HepG2 (cell line): Measurements from ENCODE around the gene BCAN. TPM values are rescaled to one million over a fixed set of nuclear protein-coding genes. Genes with fewer than 3 reads are reported as not detected.

Experiments used
- ELF4 ChIP-seq: sonication (generic); formaldehyde crosslinking; IDR thresholded peaks from 2 replicates; pipeline ENCODE4 v1.5.0; 2020; ENCODE audit warnings: missing genetic modification reagents, mild to moderate bottlenecking, moderate library complexity, borderline replicate concordance
- KLF9 ChIP-seq: IDR thresholded peaks from 2 replicates; pipeline ENCODE4 v1.6.1; 2016; ENCODE audit warnings: low read depth
- MXI1 ChIP-seq: IDR thresholded peaks from 3 replicates; pipeline ENCODE4 v1.6.1; 2012; ENCODE audit warnings: low read depth, low read length, inconsistent platforms, borderline replicate concordance
- MZF1 ChIP-seq: sonication (generic); formaldehyde crosslinking; IDR thresholded peaks from 2 replicates; pipeline ENCODE4 v1.8.1; 2023; ENCODE audit warnings: mild to moderate bottlenecking, missing genetic modification reagents, borderline replicate concordance
- POLR2AphosphoS5 ChIP-seq: IDR thresholded peaks from 2 replicates; pipeline ENCODE4 v1.6.1; 2012; ENCODE audit warnings: low read depth, low read length
- RFX1 ChIP-seq: fragments of 450-650 bp; IDR thresholded peaks from 2 replicates; pipeline ENCODE4 v1.6.1; 2017
- SAP130 ChIP-seq: IDR thresholded peaks from 2 replicates; pipeline ENCODE4 v1.6.1; 2016; ENCODE audit warnings: low read depth
- THYN1 ChIP-seq: sonication (generic); formaldehyde crosslinking; IDR thresholded peaks from 2 replicates; pipeline ENCODE4 v1.8.1; 2023; ENCODE audit warnings: low read depth, mild to moderate bottlenecking, moderate library complexity, missing genetic modification reagents, borderline replicate concordance
- YEATS4 ChIP-seq: sonication (generic); formaldehyde crosslinking; IDR thresholded peaks from 2 replicates; pipeline ENCODE4 v1.4.0; 2020; ENCODE audit warnings: missing genetic modification reagents, borderline replicate concordance
- ZBTB42 ChIP-seq: sonication (generic); formaldehyde crosslinking; IDR thresholded peaks from 2 replicates; pipeline ENCODE4 v1.5.0; 2020; ENCODE audit warnings: mild to moderate bottlenecking, missing genetic modification reagents
- ZEB1 ChIP-seq: IDR thresholded peaks from 2 replicates; pipeline ENCODE4 v1.6.1; 2012; ENCODE audit warnings: mild to moderate bottlenecking, low read depth, inconsistent platforms; ENCODE audit not compliant: insufficient replicate concordance
- ZNF367 ChIP-seq: sonication (generic); formaldehyde crosslinking; IDR thresholded peaks from 2 replicates; pipeline ENCODE4 v1.4.0; 2020; ENCODE audit warnings: missing genetic modification reagents, borderline replicate concordance
- ZNF674 ChIP-seq: sonication (generic); formaldehyde crosslinking; IDR thresholded peaks from 2 replicates; pipeline ENCODE4 v1.5.0; 2020; ENCODE audit warnings: low read depth, mild to moderate bottlenecking, missing genetic modification reagents
- ZSCAN29 ChIP-seq: sonication (generic); formaldehyde crosslinking; conservative IDR thresholded peaks from 2 replicates; pipeline ENCODE4 v1.4.0; 2020; ENCODE audit warnings: mild to moderate bottlenecking, missing genetic modification reagents
- polyA plus RNA-seq, 8 experiments: library from polyadenylated mRNA; depleted of rRNA in 3 of 8; stranded (reverse) in 7 of 8; unstranded in 1 of 8; fragments of >200 nt; fragmentation: Illumina TruSeq in 4 of 8; extraction: Trizol in 4 of 8; gene quantifications; 2 replicates each; pipeline versions ENCODE4 v1.2.1 to v1.2.3, GENCODE V29; 2011 to 2016; ENCODE audit warnings: low read depth in 4 of 8, missing spikeins in 1 of 8, mixed read lengths in 1 of 8; ENCODE audit not compliant: insufficient read depth in 1 of 8
- total RNA-seq, 5 experiments: library from RNA; depleted of rRNA; stranded (reverse); fragments of >200 nt; fragmentation: Illumina TruSeq; extraction: Trizol; gene quantifications; 2 replicates each; pipeline ENCODE4 v1.2.3, GENCODE V29; 2016; ENCODE audit warnings: low read depth in 1 of 5
- TF ChIP-seq, protein P1 (sequence below), 2 experiments: IDR thresholded peaks; 2 replicates each; pipeline ENCODE4 v1.6.1; 2011 to 2012; ENCODE audit warnings: low read length in 2 of 2, borderline replicate concordance in 1 of 2, low read depth in 1 of 2, mild to moderate bottlenecking in 1 of 2, moderate library complexity in 1 of 2
- TF ChIP-seq, protein P2 (sequence below): sonication (generic); formaldehyde crosslinking; IDR thresholded peaks from 2 replicates; pipeline ENCODE4 v1.5.0; 2020; ENCODE audit warnings: missing genetic modification reagents
- TF ChIP-seq, protein P3 (sequence below): sonication (generic); formaldehyde crosslinking; IDR thresholded peaks from 2 replicates; pipeline ENCODE4 v1.5.0; 2020; ENCODE audit warnings: mild to moderate bottlenecking, missing genetic modification reagents
- TF ChIP-seq, protein P4 (sequence below): sonication (generic); formaldehyde crosslinking; IDR thresholded peaks from 2 replicates; pipeline ENCODE4 v1.5.1; 2020; ENCODE audit warnings: missing genetic modification reagents, mild to moderate bottlenecking, borderline replicate concordance
- TF ChIP-seq, protein P5 (sequence below): sonication (generic); formaldehyde crosslinking; IDR thresholded peaks from 2 replicates; pipeline ENCODE4 v1.8.1; 2022; ENCODE audit warnings: mild to moderate bottlenecking, missing genetic modification reagents

Gene BCAN
- total and polyA plus RNA-seq, 2 of the 13 experiments (the other 11 are each of a cell fraction or from before 2014, with no cell fraction given), result not detected

DNA sequence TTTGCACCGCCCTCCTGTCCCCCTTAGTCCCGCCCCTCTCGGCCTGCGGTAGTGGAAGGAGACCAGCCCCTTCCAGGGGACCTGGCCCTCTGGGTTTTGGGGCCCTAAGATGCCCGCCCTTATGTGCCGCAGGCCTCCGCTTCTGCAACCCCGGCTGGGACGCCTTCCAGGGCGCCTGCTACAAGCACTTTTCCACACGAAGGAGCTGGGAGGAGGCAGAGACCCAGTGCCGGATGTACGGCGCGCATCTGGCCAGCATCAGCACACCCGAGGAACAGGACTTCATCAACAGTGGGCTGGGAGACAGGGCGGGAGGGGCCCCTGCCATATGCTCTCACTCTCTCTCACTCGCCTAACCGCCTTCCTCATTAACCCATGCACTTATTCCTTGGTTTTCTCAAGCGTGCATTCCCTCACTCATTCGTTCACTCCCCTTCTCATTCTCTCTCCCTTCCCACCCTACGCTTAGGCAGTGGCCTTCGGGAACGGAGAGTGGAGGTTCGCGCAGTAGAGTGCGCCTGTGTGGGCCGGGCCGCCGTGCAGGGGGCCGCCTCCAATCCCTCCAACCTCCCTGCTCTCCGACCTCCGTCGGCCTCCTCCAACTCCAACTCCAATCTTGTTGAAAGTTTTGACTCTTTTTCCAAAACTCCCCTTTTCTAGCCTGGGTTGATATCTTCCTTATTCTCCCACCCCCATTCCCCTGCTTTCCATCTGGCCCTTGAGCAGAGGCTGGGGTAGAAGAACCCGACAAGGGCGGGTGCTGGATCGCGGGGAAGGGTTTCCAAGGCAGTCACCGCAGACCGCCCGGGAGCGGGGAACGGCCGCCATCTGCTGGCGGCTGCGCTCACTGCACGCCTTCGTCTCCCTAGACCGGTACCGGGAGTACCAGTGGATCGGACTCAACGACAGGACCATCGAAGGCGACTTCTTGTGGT lies 15.2 kb downstream of the BCAN start (continued):
- TF ChIP-seq, protein P1, sequence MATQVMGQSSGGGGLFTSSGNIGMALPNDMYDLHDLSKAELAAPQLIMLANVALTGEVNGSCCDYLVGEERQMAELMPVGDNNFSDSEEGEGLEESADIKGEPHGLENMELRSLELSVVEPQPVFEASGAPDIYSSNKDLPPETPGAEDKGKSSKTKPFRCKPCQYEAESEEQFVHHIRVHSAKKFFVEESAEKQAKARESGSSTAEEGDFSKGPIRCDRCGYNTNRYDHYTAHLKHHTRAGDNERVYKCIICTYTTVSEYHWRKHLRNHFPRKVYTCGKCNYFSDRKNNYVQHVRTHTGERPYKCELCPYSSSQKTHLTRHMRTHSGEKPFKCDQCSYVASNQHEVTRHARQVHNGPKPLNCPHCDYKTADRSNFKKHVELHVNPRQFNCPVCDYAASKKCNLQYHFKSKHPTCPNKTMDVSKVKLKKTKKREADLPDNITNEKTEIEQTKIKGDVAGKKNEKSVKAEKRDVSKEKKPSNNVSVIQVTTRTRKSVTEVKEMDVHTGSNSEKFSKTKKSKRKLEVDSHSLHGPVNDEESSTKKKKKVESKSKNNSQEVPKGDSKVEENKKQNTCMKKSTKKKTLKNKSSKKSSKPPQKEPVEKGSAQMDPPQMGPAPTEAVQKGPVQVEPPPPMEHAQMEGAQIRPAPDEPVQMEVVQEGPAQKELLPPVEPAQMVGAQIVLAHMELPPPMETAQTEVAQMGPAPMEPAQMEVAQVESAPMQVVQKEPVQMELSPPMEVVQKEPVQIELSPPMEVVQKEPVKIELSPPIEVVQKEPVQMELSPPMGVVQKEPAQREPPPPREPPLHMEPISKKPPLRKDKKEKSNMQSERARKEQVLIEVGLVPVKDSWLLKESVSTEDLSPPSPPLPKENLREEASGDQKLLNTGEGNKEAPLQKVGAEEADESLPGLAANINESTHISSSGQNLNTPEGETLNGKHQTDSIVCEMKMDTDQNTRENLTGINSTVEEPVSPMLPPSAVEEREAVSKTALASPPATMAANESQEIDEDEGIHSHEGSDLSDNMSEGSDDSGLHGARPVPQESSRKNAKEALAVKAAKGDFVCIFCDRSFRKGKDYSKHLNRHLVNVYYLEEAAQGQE (IDR thresholded peaks at IDR 0.05; ENCODE audit: borderline replicate concordance in 1 of 2, low read depth in 1 of 2, low read length in 2 of 2), result no peak
- TF ChIP-seq THYN1 (CRISPR knock-in tag) (no peak), SAP130 (CRISPR knock-in tag) (no peak), ZNF674 (CRISPR knock-in tag) (no peak), MZF1 (CRISPR knock-in tag) (no peak), MXI1 (no peak), KLF9 (CRISPR knock-in tag) (no peak), ZBTB42 (CRISPR knock-in tag) (no peak), ELF4 (CRISPR knock-in tag) (no peak), ZNF367 (CRISPR knock-in tag) (no peak), YEATS4 (CRISPR knock-in tag) (no peak), ZSCAN29 (CRISPR knock-in tag) (no peak), RFX1 (no peak), ZEB1 (no peak), POLR2AphosphoS5 (no peak)
- TF ChIP-seq, protein P2, sequence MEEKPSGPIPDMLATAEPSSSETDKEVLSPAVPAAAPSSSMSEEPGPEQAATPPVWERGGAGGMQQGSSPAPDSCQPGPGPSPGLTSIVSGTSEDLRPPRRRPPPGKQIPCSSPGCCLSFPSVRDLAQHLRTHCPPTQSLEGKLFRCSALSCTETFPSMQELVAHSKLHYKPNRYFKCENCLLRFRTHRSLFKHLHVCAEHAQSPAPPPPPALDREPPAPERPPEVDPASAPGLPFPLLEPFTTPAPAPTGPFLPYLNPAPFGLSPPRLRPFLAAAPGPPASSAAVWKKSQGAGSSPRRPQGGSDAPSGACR (CRISPR knock-in tag), result no peak
- TF ChIP-seq, protein P3, sequence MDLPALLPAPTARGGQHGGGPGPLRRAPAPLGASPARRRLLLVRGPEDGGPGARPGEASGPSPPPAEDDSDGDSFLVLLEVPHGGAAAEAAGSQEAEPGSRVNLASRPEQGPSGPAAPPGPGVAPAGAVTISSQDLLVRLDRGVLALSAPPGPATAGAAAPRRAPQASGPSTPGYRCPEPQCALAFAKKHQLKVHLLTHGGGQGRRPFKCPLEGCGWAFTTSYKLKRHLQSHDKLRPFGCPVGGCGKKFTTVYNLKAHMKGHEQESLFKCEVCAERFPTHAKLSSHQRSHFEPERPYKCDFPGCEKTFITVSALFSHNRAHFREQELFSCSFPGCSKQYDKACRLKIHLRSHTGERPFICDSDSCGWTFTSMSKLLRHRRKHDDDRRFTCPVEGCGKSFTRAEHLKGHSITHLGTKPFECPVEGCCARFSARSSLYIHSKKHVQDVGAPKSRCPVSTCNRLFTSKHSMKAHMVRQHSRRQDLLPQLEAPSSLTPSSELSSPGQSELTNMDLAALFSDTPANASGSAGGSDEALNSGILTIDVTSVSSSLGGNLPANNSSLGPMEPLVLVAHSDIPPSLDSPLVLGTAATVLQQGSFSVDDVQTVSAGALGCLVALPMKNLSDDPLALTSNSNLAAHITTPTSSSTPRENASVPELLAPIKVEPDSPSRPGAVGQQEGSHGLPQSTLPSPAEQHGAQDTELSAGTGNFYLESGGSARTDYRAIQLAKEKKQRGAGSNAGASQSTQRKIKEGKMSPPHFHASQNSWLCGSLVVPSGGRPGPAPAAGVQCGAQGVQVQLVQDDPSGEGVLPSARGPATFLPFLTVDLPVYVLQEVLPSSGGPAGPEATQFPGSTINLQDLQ (CRISPR knock-in tag), result no peak
- TF ChIP-seq, protein P4, sequence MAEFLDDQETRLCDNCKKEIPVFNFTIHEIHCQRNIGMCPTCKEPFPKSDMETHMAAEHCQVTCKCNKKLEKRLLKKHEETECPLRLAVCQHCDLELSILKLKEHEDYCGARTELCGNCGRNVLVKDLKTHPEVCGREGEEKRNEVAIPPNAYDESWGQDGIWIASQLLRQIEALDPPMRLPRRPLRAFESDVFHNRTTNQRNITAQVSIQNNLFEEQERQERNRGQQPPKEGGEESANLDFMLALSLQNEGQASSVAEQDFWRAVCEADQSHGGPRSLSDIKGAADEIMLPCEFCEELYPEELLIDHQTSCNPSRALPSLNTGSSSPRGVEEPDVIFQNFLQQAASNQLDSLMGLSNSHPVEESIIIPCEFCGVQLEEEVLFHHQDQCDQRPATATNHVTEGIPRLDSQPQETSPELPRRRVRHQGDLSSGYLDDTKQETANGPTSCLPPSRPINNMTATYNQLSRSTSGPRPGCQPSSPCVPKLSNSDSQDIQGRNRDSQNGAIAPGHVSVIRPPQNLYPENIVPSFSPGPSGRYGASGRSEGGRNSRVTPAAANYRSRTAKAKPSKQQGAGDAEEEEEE (CRISPR knock-in tag), result no peak
- TF ChIP-seq, protein P5, sequence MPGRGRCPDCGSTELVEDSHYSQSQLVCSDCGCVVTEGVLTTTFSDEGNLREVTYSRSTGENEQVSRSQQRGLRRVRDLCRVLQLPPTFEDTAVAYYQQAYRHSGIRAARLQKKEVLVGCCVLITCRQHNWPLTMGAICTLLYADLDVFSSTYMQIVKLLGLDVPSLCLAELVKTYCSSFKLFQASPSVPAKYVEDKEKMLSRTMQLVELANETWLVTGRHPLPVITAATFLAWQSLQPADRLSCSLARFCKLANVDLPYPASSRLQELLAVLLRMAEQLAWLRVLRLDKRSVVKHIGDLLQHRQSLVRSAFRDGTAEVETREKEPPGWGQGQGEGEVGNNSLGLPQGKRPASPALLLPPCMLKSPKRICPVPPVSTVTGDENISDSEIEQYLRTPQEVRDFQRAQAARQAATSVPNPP (CRISPR knock-in tag), result no peak
